Ishikawa (cell line): ENCODE measurements around the gene RHCG.

ENCODE experiments used
- CEBPB ChIP-seq: IDR thresholded peaks from 2 replicates; pipeline ENCODE4 v1.6.1; 2012
- EGR1 ChIP-seq: IDR thresholded peaks from 2 replicates; pipeline ENCODE4 v1.6.1; 2012
- EP300 ChIP-seq: IDR thresholded peaks from 2 replicates; pipeline ENCODE4 v1.6.1; 2012; ENCODE audit warnings: borderline replicate concordance
- FOXM1 ChIP-seq: IDR thresholded peaks from 2 replicates; pipeline ENCODE4 v1.6.1; 2012; ENCODE audit warnings: low read depth, borderline replicate concordance
- NFIC ChIP-seq: IDR thresholded peaks from 2 replicates; pipeline ENCODE4 v1.6.1; 2012
- RAD21 ChIP-seq: IDR thresholded peaks from 2 replicates; pipeline ENCODE4 v1.6.1; 2012; ENCODE audit warnings: low read depth
- TAF1 ChIP-seq: IDR thresholded peaks from 2 replicates; pipeline ENCODE4 v1.6.1; 2012; ENCODE audit warnings: low read depth, mild to moderate bottlenecking
- TCF12 ChIP-seq: IDR thresholded peaks from 2 replicates; pipeline ENCODE4 v1.6.1; 2012; ENCODE audit warnings: low read depth
- TEAD4 ChIP-seq: IDR thresholded peaks from 2 replicates; pipeline ENCODE4 v1.6.1; 2012
- YY1 ChIP-seq: IDR thresholded peaks from 2 replicates; pipeline ENCODE4 v1.6.1; 2012; ENCODE audit warnings: low read depth
- TF ChIP-seq, protein P1 (sequence below): IDR thresholded peaks from 2 replicates; pipeline ENCODE4 v1.6.1; 2012; ENCODE audit warnings: low read depth, mild to moderate bottlenecking
- TF ChIP-seq, protein P2 (sequence below): IDR thresholded peaks from 2 replicates; pipeline ENCODE4 v1.6.1; 2012

DNA sequence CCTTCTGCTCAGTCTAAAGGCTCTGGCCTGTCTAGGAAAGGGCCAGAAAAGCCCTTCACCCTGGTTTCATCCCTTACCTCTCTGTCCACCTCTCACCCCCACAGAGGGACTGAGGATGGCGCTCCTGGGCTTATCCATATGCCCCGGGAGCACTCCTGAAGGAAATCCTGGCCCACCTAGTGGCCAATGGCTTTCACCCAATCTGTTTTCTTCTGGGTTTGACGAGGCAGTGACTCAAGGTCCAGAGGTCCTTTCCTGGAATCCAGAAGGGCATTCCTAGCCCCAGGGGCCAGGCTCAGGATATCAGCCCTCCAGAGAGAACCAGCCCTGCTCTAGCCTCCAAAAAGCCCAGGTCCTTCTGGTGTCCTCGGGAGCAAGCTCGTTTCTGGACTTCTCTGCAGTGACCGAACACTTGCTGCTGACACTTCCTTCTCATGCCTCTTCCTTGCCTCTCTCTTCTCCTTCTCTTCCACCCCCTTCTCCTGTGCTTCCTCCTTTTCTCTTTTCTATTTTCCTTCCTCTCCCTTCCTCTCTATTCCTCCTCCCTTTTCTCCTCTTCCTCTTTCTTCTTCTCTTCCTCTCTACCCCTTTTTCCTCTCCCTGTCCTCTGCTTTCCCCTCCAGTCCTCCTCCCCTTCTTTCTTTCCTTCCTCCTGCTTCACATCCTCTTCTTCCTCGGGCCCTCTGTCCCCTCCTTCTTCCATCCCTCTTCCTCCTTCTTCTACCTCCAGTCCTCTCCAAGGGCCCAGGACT lies 59.6 kb downstream of the RHCG start:
- TF ChIP-seq TEAD4 (no peak), FOXM1 (no peak), NFIC (no peak), EP300 (no peak), RAD21 (no peak), TCF12 (no peak), EGR1 (no peak), YY1 (no peak), CEBPB (no peak), TAF1 (no peak)
- TF ChIP-seq, protein P1, sequence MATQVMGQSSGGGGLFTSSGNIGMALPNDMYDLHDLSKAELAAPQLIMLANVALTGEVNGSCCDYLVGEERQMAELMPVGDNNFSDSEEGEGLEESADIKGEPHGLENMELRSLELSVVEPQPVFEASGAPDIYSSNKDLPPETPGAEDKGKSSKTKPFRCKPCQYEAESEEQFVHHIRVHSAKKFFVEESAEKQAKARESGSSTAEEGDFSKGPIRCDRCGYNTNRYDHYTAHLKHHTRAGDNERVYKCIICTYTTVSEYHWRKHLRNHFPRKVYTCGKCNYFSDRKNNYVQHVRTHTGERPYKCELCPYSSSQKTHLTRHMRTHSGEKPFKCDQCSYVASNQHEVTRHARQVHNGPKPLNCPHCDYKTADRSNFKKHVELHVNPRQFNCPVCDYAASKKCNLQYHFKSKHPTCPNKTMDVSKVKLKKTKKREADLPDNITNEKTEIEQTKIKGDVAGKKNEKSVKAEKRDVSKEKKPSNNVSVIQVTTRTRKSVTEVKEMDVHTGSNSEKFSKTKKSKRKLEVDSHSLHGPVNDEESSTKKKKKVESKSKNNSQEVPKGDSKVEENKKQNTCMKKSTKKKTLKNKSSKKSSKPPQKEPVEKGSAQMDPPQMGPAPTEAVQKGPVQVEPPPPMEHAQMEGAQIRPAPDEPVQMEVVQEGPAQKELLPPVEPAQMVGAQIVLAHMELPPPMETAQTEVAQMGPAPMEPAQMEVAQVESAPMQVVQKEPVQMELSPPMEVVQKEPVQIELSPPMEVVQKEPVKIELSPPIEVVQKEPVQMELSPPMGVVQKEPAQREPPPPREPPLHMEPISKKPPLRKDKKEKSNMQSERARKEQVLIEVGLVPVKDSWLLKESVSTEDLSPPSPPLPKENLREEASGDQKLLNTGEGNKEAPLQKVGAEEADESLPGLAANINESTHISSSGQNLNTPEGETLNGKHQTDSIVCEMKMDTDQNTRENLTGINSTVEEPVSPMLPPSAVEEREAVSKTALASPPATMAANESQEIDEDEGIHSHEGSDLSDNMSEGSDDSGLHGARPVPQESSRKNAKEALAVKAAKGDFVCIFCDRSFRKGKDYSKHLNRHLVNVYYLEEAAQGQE: no peak
- TF ChIP-seq, protein P2, sequence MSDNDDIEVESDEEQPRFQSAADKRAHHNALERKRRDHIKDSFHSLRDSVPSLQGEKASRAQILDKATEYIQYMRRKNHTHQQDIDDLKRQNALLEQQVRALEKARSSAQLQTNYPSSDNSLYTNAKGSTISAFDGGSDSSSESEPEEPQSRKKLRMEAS: no peak
